K562 (cell line): ENCODE measurements around the gene HYAL1. TPM values are rescaled to one million over a fixed set of nuclear protein-coding genes. Genes with fewer than 3 reads are reported as not detected.

Experiments used
- ATF1 ChIP-seq, 2 experiments: fragments of 450-650 bp in 1 of 2; IDR thresholded peaks; 2 replicates each; pipeline ENCODE4 v1.6.1; 2016; ENCODE audit warnings: missing compliant biosample characterization in 1 of 2, missing genetic modification characterization in 1 of 2
- EHMT2 ChIP-seq: fragments of 450-650 bp; IDR thresholded peaks from 2 replicates; pipeline ENCODE4 v1.6.1; 2018; ENCODE audit warnings: antibody characterized with exemption
- KDM1A ChIP-seq, 2 experiments: fragments of 450-650 bp; IDR thresholded peaks; 2 replicates each; pipeline ENCODE4 v1.6.1; 2016; ENCODE audit warnings: mild to moderate bottlenecking in 2 of 2
- KLF16 ChIP-seq: IDR thresholded peaks from 2 replicates; pipeline ENCODE4 v1.6.1; 2016; ENCODE audit warnings: antibody characterized with exemption
- L3MBTL2 ChIP-seq: fragments of 450-650 bp; IDR thresholded peaks from 2 replicates; pipeline ENCODE4 v1.6.1; 2016; ENCODE audit warnings: mild to moderate bottlenecking, moderate library complexity
- MLX ChIP-seq, 2 experiments: fragments of 450-650 bp in 1 of 2; sonication (generic) in 1 of 2; formaldehyde crosslinking; conservative IDR thresholded peaks; 2 replicates each; pipeline versions ENCODE4 v1.4.0 to v1.8.1; 2020 to 2022; ENCODE audit warnings: mild to moderate bottlenecking in 1 of 2, missing genetic modification reagents in 1 of 2
- MTA1 ChIP-seq: fragments of 450-650 bp; IDR thresholded peaks from 2 replicates; pipeline ENCODE4 v1.6.1; 2017; ENCODE audit warnings: borderline replicate concordance
- NCOA4 ChIP-seq: fragments of 450-650 bp; IDR thresholded peaks from 2 replicates; pipeline ENCODE4 v1.6.1; 2018; ENCODE audit warnings: mild to moderate bottlenecking; ENCODE audit not compliant: partially characterized antibody
- PCBP2 ChIP-seq: fragments of 200-400 bp; formaldehyde crosslinking; IDR thresholded peaks from 2 replicates; pipeline ENCODE4 v1.6.1; 2018; ENCODE audit warnings: low read length, low read depth, mild to moderate bottlenecking, moderate library complexity; ENCODE audit not compliant: poor library complexity, severe bottlenecking
- POLR3G ChIP-seq: IDR thresholded peaks from 2 replicates; pipeline ENCODE4 v1.6.1; 2011; ENCODE audit not compliant: insufficient read length, insufficient replicate concordance; ENCODE audit errors: extremely low read depth
- RBM15 ChIP-seq: fragments of 200-400 bp; formaldehyde crosslinking; IDR thresholded peaks from 2 replicates; pipeline ENCODE4 v1.6.1; 2018; ENCODE audit warnings: mild to moderate bottlenecking, low read length, moderate library complexity; ENCODE audit not compliant: insufficient read depth
- RFX5 ChIP-seq: IDR thresholded peaks from 2 replicates; pipeline ENCODE4 v1.6.1; 2011; ENCODE audit warnings: low read depth, mild to moderate bottlenecking, improper control_type of control experiment, low read length
- SMARCE1 ChIP-seq: fragments of 450-650 bp; IDR thresholded peaks from 2 replicates; pipeline ENCODE4 v1.7.1; 2016; ENCODE audit warnings: mild to moderate bottlenecking
- SRSF1 ChIP-seq: fragments of 200-400 bp; formaldehyde crosslinking; IDR thresholded peaks from 2 replicates; pipeline ENCODE4 v1.6.1; 2017; ENCODE audit warnings: mild to moderate bottlenecking, low read depth, low read length, moderate library complexity
- TAF1 ChIP-seq: IDR thresholded peaks from 2 replicates; pipeline ENCODE4 v1.6.1; 2011; ENCODE audit warnings: mild to moderate bottlenecking, low read length, moderate library complexity; ENCODE audit not compliant: insufficient read depth, control insufficient read depth, severe bottlenecking; ENCODE audit errors: extremely low read depth
- ZKSCAN8 ChIP-seq: fragments of 200-800 bp; sonication (Bioruptor generic); IDR thresholded peaks from 2 replicates; pipeline ENCODE4 v1.6.1; 2016; ENCODE audit warnings: missing genetic modification characterization, missing compliant biosample characterization
- ZNF184 ChIP-seq: sonication (generic); formaldehyde crosslinking; IDR thresholded peaks from 2 replicates; pipeline ENCODE4 v1.5.0; 2020; ENCODE audit warnings: missing genetic modification reagents
- ZNF318 ChIP-seq, 2 experiments: fragments of 450-650 bp; IDR thresholded peaks; 2 replicates each; pipeline ENCODE4 v1.6.1; 2016; ENCODE audit warnings: mild to moderate bottlenecking in 2 of 2, borderline replicate concordance in 1 of 2, low read depth in 1 of 2, moderate library complexity in 1 of 2
- ZNF444 ChIP-seq: fragments of 250-450 bp; sonication (Bioruptor Pico); IDR thresholded peaks from 2 replicates; pipeline ENCODE4 v1.4.0; 2020; ENCODE audit warnings: mild to moderate bottlenecking, moderate library complexity
- polyA plus RNA-seq, 8 experiments: library from polyadenylated mRNA; depleted of rRNA in 4 of 8; stranded (reverse) in 5 of 8; unstranded in 3 of 8; fragments of >200 nt; fragmentation: Nextera tagmentation in 2 of 8; fragmentation: Illumina TruSeq in 1 of 8; extraction: Ambion mirVana in 2 of 8; extraction: Trizol in 1 of 8; gene quantifications; 2 replicates each; pipeline versions ENCODE4 v1.2.1 to v1.2.3, GENCODE V29; 2011 to 2014; ENCODE audit warnings: inconsistent platforms in 1 of 8, missing spikeins in 1 of 8
- total RNA-seq, 7 experiments: library from RNA; depleted of rRNA in 6 of 7; stranded (reverse); fragments of >200 nt in 6 of 7; fragmentation: Illumina TruSeq in 2 of 7; extraction: Trizol in 2 of 7; gene quantifications; 2 replicates each; pipeline versions ENCODE4 v1.2.1 to v1.2.3, GENCODE V29; 2011 to 2021; ENCODE audit warnings: low replicate concordance in 1 of 7

The HYAL1 gene
- total and polyA plus RNA-seq, 9 of the 15 experiments (the other 6 are each of a cell fraction or from before 2014, with no cell fraction given), result 1.4 to 8.5 (median 4.7) TPM

- TF ChIP-seq ZNF318 (IDR thresholded peaks at IDR 0.05; ENCODE audit: borderline replicate concordance in 1 of 2, low read depth in 1 of 2), result no peak
- TF ChIP-seq ATF1 (CRISPR knock-in tag; IDR thresholded peaks at IDR 0.05), result 0 out of 2 replicates have a peak, but pooled peaks have one; percentile 37
- TF ChIP-seq ATF1 (tag; IDR thresholded peaks at IDR 0.05), result peak; percentile 97
- TF ChIP-seq SMARCE1, result no peak
- TF ChIP-seq SRSF1, result no peak
- TF ChIP-seq RFX5, result no peak
- no peak for TF ChIP-seq EHMT2
- no peak for TF ChIP-seq ZNF444 (CRISPR knock-in tag)
- no peak for TF ChIP-seq RBM15
- TF ChIP-seq L3MBTL2, result peak; percentile 82
- no peak for TF ChIP-seq KDM1A (IDR thresholded peaks at IDR 0.05)
- no peak for TF ChIP-seq ZNF184 (CRISPR knock-in tag)
- TF ChIP-seq NCOA4, result no peak
- TF ChIP-seq MLX (CRISPR knock-in tag; conservative IDR thresholded peaks at IDR 0.05), result no peak
- TF ChIP-seq MTA1, result peak; percentile 93
- TF ChIP-seq ZKSCAN8 (CRISPR knock-in tag), result 0 out of 2 replicates have a peak, but pooled peaks have one; percentile 34
- no peak for TF ChIP-seq POLR3G
- peak; percentile 67 for TF ChIP-seq TAF1
- TF ChIP-seq PCBP2, result no peak
- TF ChIP-seq KLF16, result no peak
These were observed 11.0 kb downstream of the HYAL1 start, which contains the start of gene IFRD2 (continued) for GRCh38 chr3:50292159-50293078.
